SK-N-SH (cell line): ENCODE data around the gene DUXA.

Experiments used
- EP300 ChIP-seq, 2 experiments: IDR thresholded peaks; 2 replicates each; pipeline versions ENCODE4 v1.4.0 to v1.6.1; 2012; ENCODE audit warnings: borderline replicate concordance in 1 of 2, low read depth in 1 of 2, low read length in 1 of 2
- MEF2A ChIP-seq: IDR thresholded peaks from 2 replicates; pipeline ENCODE4 v1.4.0; 2012; ENCODE audit warnings: low read depth, borderline replicate concordance
- POLR2AphosphoS5 ChIP-seq: IDR thresholded peaks from 2 replicates; pipeline ENCODE4 v1.6.1; 2012; ENCODE audit warnings: low read depth, low read length
- RCOR1 ChIP-seq: fragments of 150-350 bp; IDR thresholded peaks from 2 replicates; pipeline ENCODE4 v1.6.1; 2017; ENCODE audit warnings: antibody characterized with exemption, low read length
- RXRA ChIP-seq: IDR thresholded peaks from 2 replicates; pipeline ENCODE4 v1.4.0; 2012; ENCODE audit warnings: low read depth, mild to moderate bottlenecking, borderline replicate concordance
- SIN3A ChIP-seq: IDR thresholded peaks from 2 replicates; pipeline ENCODE4 v1.6.1; 2012; ENCODE audit warnings: low read depth, mild to moderate bottlenecking, low read length, moderate library complexity, borderline replicate concordance
- TF ChIP-seq, protein P1 (sequence below): fragments of 200-600 bp; sonication (generic); IDR thresholded peaks from 2 replicates; pipeline ENCODE4 v1.6.1; 2017; ENCODE audit warnings: antibody characterized with exemption, mild to moderate bottlenecking, moderate library complexity
- TF ChIP-seq, protein P2 (sequence below): IDR thresholded peaks from 2 replicates; pipeline ENCODE4 v1.6.1; 2012; ENCODE audit warnings: mild to moderate bottlenecking, low read depth, low read length, moderate library complexity
- TF ChIP-seq, protein P3 (sequence below): fragments of 150-350 bp; IDR thresholded peaks from 2 replicates; pipeline ENCODE4 v1.6.1; 2017; ENCODE audit warnings: antibody characterized with exemption, low read length, low read depth, borderline replicate concordance
- TF ChIP-seq, protein P4 (sequence below): IDR thresholded peaks from 2 replicates; pipeline ENCODE4; 2012

DNA sequence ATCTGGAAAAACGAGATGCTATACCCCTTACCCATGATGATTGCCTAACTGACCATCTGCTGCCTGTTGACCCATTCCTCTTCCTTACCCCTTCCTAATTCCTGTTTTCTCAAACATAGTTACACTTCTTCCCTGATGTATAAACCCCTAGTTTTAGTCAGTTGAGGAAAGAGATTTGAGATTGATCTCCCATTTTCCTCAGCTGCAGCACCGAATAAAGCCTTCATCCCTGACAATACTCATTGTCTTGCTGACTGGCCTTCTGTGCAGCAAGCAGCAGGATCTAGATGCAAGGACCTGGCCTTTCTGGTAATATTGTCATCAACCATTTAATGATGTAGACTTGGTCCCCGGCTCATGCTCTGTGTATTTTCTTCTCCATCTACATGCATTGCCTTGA, 23.0 kb upstream of the DUXA start:
- TF ChIP-seq RXRA (no peak), EP300 (IDR thresholded peaks at IDR 0.05; ENCODE audit: borderline replicate concordance in 1 of 2, low read depth in 1 of 2, low read length in 1 of 2) (no peak), POLR2AphosphoS5 (no peak), SIN3A (no peak), MEF2A (no peak), RCOR1 (no peak)
- TF ChIP-seq, protein P1, sequence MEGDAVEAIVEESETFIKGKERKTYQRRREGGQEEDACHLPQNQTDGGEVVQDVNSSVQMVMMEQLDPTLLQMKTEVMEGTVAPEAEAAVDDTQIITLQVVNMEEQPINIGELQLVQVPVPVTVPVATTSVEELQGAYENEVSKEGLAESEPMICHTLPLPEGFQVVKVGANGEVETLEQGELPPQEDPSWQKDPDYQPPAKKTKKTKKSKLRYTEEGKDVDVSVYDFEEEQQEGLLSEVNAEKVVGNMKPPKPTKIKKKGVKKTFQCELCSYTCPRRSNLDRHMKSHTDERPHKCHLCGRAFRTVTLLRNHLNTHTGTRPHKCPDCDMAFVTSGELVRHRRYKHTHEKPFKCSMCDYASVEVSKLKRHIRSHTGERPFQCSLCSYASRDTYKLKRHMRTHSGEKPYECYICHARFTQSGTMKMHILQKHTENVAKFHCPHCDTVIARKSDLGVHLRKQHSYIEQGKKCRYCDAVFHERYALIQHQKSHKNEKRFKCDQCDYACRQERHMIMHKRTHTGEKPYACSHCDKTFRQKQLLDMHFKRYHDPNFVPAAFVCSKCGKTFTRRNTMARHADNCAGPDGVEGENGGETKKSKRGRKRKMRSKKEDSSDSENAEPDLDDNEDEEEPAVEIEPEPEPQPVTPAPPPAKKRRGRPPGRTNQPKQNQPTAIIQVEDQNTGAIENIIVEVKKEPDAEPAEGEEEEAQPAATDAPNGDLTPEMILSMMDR: no peak
- TF ChIP-seq, protein P2, sequence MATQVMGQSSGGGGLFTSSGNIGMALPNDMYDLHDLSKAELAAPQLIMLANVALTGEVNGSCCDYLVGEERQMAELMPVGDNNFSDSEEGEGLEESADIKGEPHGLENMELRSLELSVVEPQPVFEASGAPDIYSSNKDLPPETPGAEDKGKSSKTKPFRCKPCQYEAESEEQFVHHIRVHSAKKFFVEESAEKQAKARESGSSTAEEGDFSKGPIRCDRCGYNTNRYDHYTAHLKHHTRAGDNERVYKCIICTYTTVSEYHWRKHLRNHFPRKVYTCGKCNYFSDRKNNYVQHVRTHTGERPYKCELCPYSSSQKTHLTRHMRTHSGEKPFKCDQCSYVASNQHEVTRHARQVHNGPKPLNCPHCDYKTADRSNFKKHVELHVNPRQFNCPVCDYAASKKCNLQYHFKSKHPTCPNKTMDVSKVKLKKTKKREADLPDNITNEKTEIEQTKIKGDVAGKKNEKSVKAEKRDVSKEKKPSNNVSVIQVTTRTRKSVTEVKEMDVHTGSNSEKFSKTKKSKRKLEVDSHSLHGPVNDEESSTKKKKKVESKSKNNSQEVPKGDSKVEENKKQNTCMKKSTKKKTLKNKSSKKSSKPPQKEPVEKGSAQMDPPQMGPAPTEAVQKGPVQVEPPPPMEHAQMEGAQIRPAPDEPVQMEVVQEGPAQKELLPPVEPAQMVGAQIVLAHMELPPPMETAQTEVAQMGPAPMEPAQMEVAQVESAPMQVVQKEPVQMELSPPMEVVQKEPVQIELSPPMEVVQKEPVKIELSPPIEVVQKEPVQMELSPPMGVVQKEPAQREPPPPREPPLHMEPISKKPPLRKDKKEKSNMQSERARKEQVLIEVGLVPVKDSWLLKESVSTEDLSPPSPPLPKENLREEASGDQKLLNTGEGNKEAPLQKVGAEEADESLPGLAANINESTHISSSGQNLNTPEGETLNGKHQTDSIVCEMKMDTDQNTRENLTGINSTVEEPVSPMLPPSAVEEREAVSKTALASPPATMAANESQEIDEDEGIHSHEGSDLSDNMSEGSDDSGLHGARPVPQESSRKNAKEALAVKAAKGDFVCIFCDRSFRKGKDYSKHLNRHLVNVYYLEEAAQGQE: no peak
- TF ChIP-seq, protein P3, sequence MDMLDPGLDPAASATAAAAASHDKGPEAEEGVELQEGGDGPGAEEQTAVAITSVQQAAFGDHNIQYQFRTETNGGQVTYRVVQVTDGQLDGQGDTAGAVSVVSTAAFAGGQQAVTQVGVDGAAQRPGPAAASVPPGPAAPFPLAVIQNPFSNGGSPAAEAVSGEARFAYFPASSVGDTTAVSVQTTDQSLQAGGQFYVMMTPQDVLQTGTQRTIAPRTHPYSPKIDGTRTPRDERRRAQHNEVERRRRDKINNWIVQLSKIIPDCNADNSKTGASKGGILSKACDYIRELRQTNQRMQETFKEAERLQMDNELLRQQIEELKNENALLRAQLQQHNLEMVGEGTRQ: no peak
- TF ChIP-seq, protein P4, sequence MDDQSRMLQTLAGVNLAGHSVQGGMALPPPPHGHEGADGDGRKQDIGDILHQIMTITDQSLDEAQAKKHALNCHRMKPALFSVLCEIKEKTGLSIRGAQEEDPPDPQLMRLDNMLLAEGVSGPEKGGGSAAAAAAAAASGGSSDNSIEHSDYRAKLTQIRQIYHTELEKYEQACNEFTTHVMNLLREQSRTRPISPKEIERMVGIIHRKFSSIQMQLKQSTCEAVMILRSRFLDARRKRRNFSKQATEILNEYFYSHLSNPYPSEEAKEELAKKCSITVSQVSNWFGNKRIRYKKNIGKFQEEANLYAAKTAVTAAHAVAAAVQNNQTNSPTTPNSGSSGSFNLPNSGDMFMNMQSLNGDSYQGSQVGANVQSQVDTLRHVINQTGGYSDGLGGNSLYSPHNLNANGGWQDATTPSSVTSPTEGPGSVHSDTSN: no peak
